WI38 (cell line): ENCODE data around the gene GPR84.

Experiments used
- H3K4me3 ChIP-seq: 2 replicates; pipeline ENCODE4 v1.5.1; 2011; ENCODE audit warnings: low read depth, mild to moderate bottlenecking, control low read depth, low read length
- CTCF ChIP-seq: IDR thresholded peaks from 2 replicates; pipeline ENCODE4 v1.5.1; 2012; ENCODE audit warnings: low read depth, mild to moderate bottlenecking, control low read depth, low read length

Gene GPR84

GRCh38 chr12:54392485-54393206, 28.4 kb upstream of the GPR84 start:
- no peak overlapping the region for H3K4me3 ChIP-seq
- no peak for TF ChIP-seq CTCF

GRCh38 chr12:54390668-54391551, 26.6 kb upstream of the GPR84 start:
- no peak overlapping the region for H3K4me3 ChIP-seq
- TF ChIP-seq CTCF = no peak

GRCh38 chr12:54390176-54390667, 25.9 kb upstream of the GPR84 start:
- no peak for TF ChIP-seq CTCF
- H3K4me3 ChIP-seq = no peak overlapping the region

GRCh38 chr12:54389607-54390175, 25.4 kb upstream of the GPR84 start:
- no peak overlapping the region for H3K4me3 ChIP-seq
- no peak for TF ChIP-seq CTCF

GRCh38 chr12:54389134-54389508, 24.8 kb upstream of the GPR84 start:
- H3K4me3 ChIP-seq = no peak overlapping the region
- no peak for TF ChIP-seq CTCF

GRCh38 chr12:54388237-54389133, 24.2 kb upstream of the GPR84 start:
- no peak for TF ChIP-seq CTCF

More at GRCh38 chr12:54388237-54389133, 24.2 kb upstream of the GPR84 start:
- H3K4me3 ChIP-seq = no peak overlapping the region
